Measurements from ENCODE around the gene SOD1. TPM values are rescaled to one million over a fixed set of nuclear protein-coding genes. Genes with fewer than 3 reads are reported as not detected.

The SOD1 gene
- total RNA-seq, 4 donors from 2014 or later = 249 to 453 (median 377) TPM

- Histone ChIP-seq H3K9me3 (no peaks in the 10 kb centered on the region), H3K27ac (no peak overlapping the region), H3K36me3 (no peaks in the 10 kb centered on the region), H3K4me3 (no peak overlapping the region), H3K27me3 (peaks cover 0 to 3% (median 0%) of the 10 kb centered on the region in 3 donors), H3K4me1 (no peaks in the 10 kb centered on the region)
- in situ Hi-C loops (cut with MboI; ENCODE audit: low sequenced_read_pairs in 4 of 4) (no loop called here), intact Hi-C loops (cut with DNase I; ENCODE audit: low total_unique reads) (no loop called here)
- DNase-seq (no peak), ATAC-seq (no peak)
- TF ChIP-seq POLR2A (IDR thresholded peaks at IDR 0.05) (no peak), CTCF (IDR thresholded peaks at IDR 0.05 in 4 of 5, conservative IDR thresholded peaks at IDR 0.05 in 1 of 5) (no peak)
Measured at GRCh38 chr21:31616216-31616615, 43.3 kb upstream of the SOD1 start.

- in situ Hi-C loops (cut with MboI; ENCODE audit: low sequenced_read_pairs in 4 of 4) = no loop called here
- ATAC-seq (no peak), DNase-seq (no peak)
- intact Hi-C loops (cut with DNase I; ENCODE audit: low total_unique reads) = no loop called here
- TF ChIP-seq POLR2A (IDR thresholded peaks at IDR 0.05) = no peak
- no peak for TF ChIP-seq CTCF (IDR thresholded peaks at IDR 0.05 in 4 of 5, conservative IDR thresholded peaks at IDR 0.05 in 1 of 5)
- Histone ChIP-seq H3K27me3 (no peaks in the 10 kb centered on the region), H3K4me3 (no peak overlapping the region), H3K27ac (no peak overlapping the region), H3K9me3 (no peaks in the 10 kb centered on the region), H3K4me1 (no peaks in the 10 kb centered on the region), H3K36me3 (no peaks in the 10 kb centered on the region)
Measured at GRCh38 chr21:31618696-31619430, 40.6 kb upstream of the SOD1 start.

- H3K9me3 ChIP-seq = no peaks in the 10 kb centered on the region
- no peak for DNase-seq
- in situ Hi-C loops (cut with MboI; ENCODE audit: low sequenced_read_pairs in 4 of 4) = no loop called here
- intact Hi-C loops (cut with DNase I; ENCODE audit: low total_unique reads) = no loop called here
- TF ChIP-seq CTCF (IDR thresholded peaks at IDR 0.05 in 4 of 5, conservative IDR thresholded peaks at IDR 0.05 in 1 of 5) (no peak), POLR2A (IDR thresholded peaks at IDR 0.05) (no peak)
- no peaks in the 10 kb centered on the region for H3K4me1 ChIP-seq
- H3K4me3 ChIP-seq = no peak overlapping the region
- H3K27ac ChIP-seq = no peak overlapping the region
- H3K36me3 ChIP-seq = no peaks in the 10 kb centered on the region
- no peak for ATAC-seq
- no peaks in the 10 kb centered on the region for H3K27me3 ChIP-seq
Measured at GRCh38 chr21:31622397-31622796, 37.1 kb upstream of the SOD1 start.

GRCh38 chr21:31623664-31624063, 35.8 kb upstream of the SOD1 start:
- ATAC-seq (no peak), DNase-seq (no peak)
- intact Hi-C loops (cut with DNase I; ENCODE audit: low total_unique reads) (no loop called here), in situ Hi-C loops (cut with MboI; ENCODE audit: low sequenced_read_pairs in 4 of 4) (no loop called here)
- Histone ChIP-seq H3K27me3 (no peaks in the 10 kb centered on the region), H3K36me3 (no peaks in the 10 kb centered on the region), H3K4me1 (no peaks in the 10 kb centered on the region), H3K4me3 (no peak overlapping the region), H3K27ac (no peak overlapping the region), H3K9me3 (no peaks in the 10 kb centered on the region)
- TF ChIP-seq POLR2A (IDR thresholded peaks at IDR 0.05) = no peak
- TF ChIP-seq CTCF (IDR thresholded peaks at IDR 0.05 in 4 of 5, conservative IDR thresholded peaks at IDR 0.05 in 1 of 5) = no peak

GRCh38 chr21:31624181-31624580, 35.3 kb upstream of the SOD1 start:
- Histone ChIP-seq H3K4me3 (no peak overlapping the region), H3K36me3 (no peaks in the 10 kb centered on the region), H3K27ac (no peak overlapping the region), H3K4me1 (no peaks in the 10 kb centered on the region), H3K27me3 (no peaks in the 10 kb centered on the region), H3K9me3 (no peaks in the 10 kb centered on the region)
- intact Hi-C loops (cut with DNase I; ENCODE audit: low total_unique reads) = no loop called here
- ATAC-seq = no peak
- in situ Hi-C loops (cut with MboI; ENCODE audit: low sequenced_read_pairs in 4 of 4) = no loop called here
- TF ChIP-seq POLR2A (IDR thresholded peaks at IDR 0.05) (no peak), CTCF (IDR thresholded peaks at IDR 0.05 in 4 of 5, conservative IDR thresholded peaks at IDR 0.05 in 1 of 5) (no peak)
- no peak for DNase-seq
